Measurements from ENCODE around the gene MOCS2. TPM values are rescaled to one million over a fixed set of nuclear protein-coding genes. Genes with fewer than 3 reads are reported as not detected.

The MOCS2 gene
- total and polyA plus RNA-seq, 2 of the 8 experiments (the other 6 are each of a cell fraction or from before 2014, with no cell fraction given) = 6.7 to 16.1 TPM

DNA sequence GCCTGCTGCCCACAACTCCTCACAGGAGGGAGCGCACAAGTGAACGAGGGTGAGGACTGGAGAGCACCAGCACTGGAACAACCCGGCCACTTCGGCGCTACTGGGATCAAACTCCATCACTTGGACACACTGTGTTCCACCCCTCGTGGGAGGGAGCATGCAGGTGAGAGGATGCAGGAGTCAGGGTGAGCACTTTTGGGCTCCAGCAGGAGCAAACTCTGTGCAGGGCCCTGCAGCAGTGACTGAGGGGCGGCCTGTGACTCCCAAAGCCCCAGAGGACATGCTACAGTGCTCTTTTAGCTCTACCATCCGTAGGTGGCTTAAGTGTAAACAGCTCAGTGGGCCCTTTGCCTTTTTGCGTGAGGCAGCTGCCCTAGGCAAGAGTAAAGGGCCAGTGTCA is 4.4 kb upstream of the MOCS2 start:
- no peak overlapping the region for H4K8ac ChIP-seq (ENCODE audit: extremely low read depth, insufficient read depth, low read length)
- no peaks in the 10 kb centered on the region for H3K36me3 ChIP-seq (ENCODE audit: control insufficient read depth in 2 of 4, insufficient read depth in 4 of 4, low read length in 3 of 4)
- H2BK5ac ChIP-seq (ENCODE audit: low read depth, low read length) = no peak overlapping the region
- H4K20me1 ChIP-seq (replicated peaks in 1 of 2; ENCODE audit: control insufficient read depth in 1 of 2, insufficient read depth in 2 of 2, low read length in 2 of 2) = no peaks in the 10 kb centered on the region
- no peak overlapping the region for H3K27ac ChIP-seq (ENCODE audit: low read depth, low read length)
- H2BK120ac ChIP-seq (replicated peaks; ENCODE audit: low read depth, low read length) = no peak overlapping the region
- H3K18ac ChIP-seq (ENCODE audit: extremely low read depth, low read length) = no peak overlapping the region
- no peaks in the 10 kb centered on the region for H3K27me3 ChIP-seq (replicated peaks in 1 of 4; ENCODE audit: control insufficient read depth in 3 of 4, extremely low read depth in 1 of 4, insufficient read depth in 3 of 4, low read length in 3 of 4)
- no peak overlapping the region for H3K4me2 ChIP-seq (ENCODE audit: insufficient read depth in 1 of 2, low read depth in 2 of 2, low read length in 2 of 2)
- H2BK20ac ChIP-seq (ENCODE audit: low read length) = no peak overlapping the region
- no peak overlapping the region for H3K9ac ChIP-seq (replicated peaks in 1 of 4; ENCODE audit: extremely low read depth in 1 of 4, low read depth in 3 of 4, low read length in 3 of 4)
- H2AFZ ChIP-seq (ENCODE audit: low read length) = 0 out of 2 replicates have a peak overlapping the region, but pooled peaks have one; percentile 28
- FAIRE-seq (no peak), DNase-seq (ENCODE audit: low read depth in 1 of 2, low spot score in 2 of 2) (no peak)
- no peak overlapping the region for H3K4me3 ChIP-seq (ENCODE audit: extremely low read depth in 1 of 4, insufficient read depth in 2 of 4, low read depth in 3 of 4, low read length in 4 of 4)
- H3K23ac ChIP-seq (ENCODE audit: insufficient read length) = no peak overlapping the region
- no peak overlapping the region for H2BK15ac ChIP-seq (ENCODE audit: low read length)
- H3K9me3 ChIP-seq (ENCODE audit: insufficient read depth in 2 of 2, low read depth in 1 of 2, low read length in 1 of 2) = no peaks in the 10 kb centered on the region
- H3K79me1 ChIP-seq (ENCODE audit: low read depth, low read length) = no peaks in the 10 kb centered on the region; the same call in 1 of the 2 replicates
- peaks cover 0 to 5% (median 0%) of the 10 kb centered on the region in 4 experiments; a peak in 4 of 7 replicates for H3K4me1 ChIP-seq (replicated peaks in 1 of 4; ENCODE audit: control insufficient read depth in 3 of 4, insufficient read depth in 4 of 4, low read length in 3 of 4)
- no peak overlapping the region for H4K91ac ChIP-seq (replicated peaks; ENCODE audit: insufficient read length, low read length)
- no peaks in the 10 kb centered on the region for H3K79me2 ChIP-seq (ENCODE audit: control insufficient read depth in 1 of 2, insufficient read depth in 2 of 2, low read length in 2 of 2)
- no peak overlapping the region for H4K5ac ChIP-seq (ENCODE audit: insufficient read length, low read depth, low read length)
- no peak overlapping the region for H2AK5ac ChIP-seq (ENCODE audit: low read depth, low read length)
- no peak overlapping the region for H3K56ac ChIP-seq (replicated peaks; ENCODE audit: insufficient read length, low read depth, low read length)
- no peak overlapping the region for H3K4ac ChIP-seq (replicated peaks; ENCODE audit: insufficient read length, low read depth, low read length)
- CTCF ChIA-PET (ENCODE audit: partially characterized antibody) = interaction anchor here (0.7 to 2.9 kb wide), 5 partner anchors 9 to 170 kb away, joined by 3 to 25 read pairs (median 3); no protein-coding TSS in a partner anchor
- POLR2A ChIA-PET (ENCODE audit: partially characterized antibody) = no interaction called here
- H2BK12ac ChIP-seq (ENCODE audit: low read depth, low read length) = no peak overlapping the region
- WGBS, 2 experiments (ENCODE audit: extremely low coverage in 1 of 2, insufficient coverage in 1 of 2, insufficient read length in 1 of 2, insufficient replicate concordance in 2 of 2, low coverage in 1 of 2, low lambda C conversion rate in 2 of 2, missing lambda C conversion rate in 1 of 2) = 89% methylated on average over 9 of the region's 9 CpGs; no CpG with 5 or more reads in 1 of the 2 experiments
- no peak overlapping the region for H3K14ac ChIP-seq (ENCODE audit: insufficient read length)
- H3K23me2 ChIP-seq (ENCODE audit: low read depth, low read length) = peaks cover 6% of the 10 kb centered on the region; the same call in 1 of the 2 replicates
- TF ChIP-seq CREB1 (IDR thresholded peaks at IDR 0.05) = no peak
- no peak for TF ChIP-seq EP300 (IDR thresholded peaks at IDR 0.05; ENCODE audit: borderline replicate concordance in 1 of 2, low read depth in 2 of 2, low read length in 2 of 2)
- TF ChIP-seq, protein P1, sequence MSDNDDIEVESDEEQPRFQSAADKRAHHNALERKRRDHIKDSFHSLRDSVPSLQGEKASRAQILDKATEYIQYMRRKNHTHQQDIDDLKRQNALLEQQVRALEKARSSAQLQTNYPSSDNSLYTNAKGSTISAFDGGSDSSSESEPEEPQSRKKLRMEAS (IDR thresholded peaks at IDR 0.05) = no peak
- no peak for TF ChIP-seq SP2 (IDR thresholded peaks at IDR 0.05; ENCODE audit: low read length)
- TF ChIP-seq NRF1 (IDR thresholded peaks at IDR 0.05; ENCODE audit: low read depth, low read length) = no peak
- no peak for TF ChIP-seq YY1 (IDR thresholded peaks at IDR 0.05; ENCODE audit: low read depth, low read length)
- no peak for TF ChIP-seq SIX5 (IDR thresholded peaks at IDR 0.05; ENCODE audit: low read depth, low read length)
- TF ChIP-seq HDAC6 (IDR thresholded peaks at IDR 0.05; ENCODE audit: low read depth, low read length) = no peak
- TF ChIP-seq BCL11A (IDR thresholded peaks at IDR 0.05; ENCODE audit: low read depth in 2 of 2, low read length in 2 of 2) = no peak
- TF ChIP-seq GABPA (IDR thresholded peaks at IDR 0.05; ENCODE audit: borderline replicate concordance, insufficient read depth, low read length) = no peak
- TF ChIP-seq ASH2L (IDR thresholded peaks at IDR 0.05; ENCODE audit: low read length) = no peak
- TF ChIP-seq, protein P2, sequence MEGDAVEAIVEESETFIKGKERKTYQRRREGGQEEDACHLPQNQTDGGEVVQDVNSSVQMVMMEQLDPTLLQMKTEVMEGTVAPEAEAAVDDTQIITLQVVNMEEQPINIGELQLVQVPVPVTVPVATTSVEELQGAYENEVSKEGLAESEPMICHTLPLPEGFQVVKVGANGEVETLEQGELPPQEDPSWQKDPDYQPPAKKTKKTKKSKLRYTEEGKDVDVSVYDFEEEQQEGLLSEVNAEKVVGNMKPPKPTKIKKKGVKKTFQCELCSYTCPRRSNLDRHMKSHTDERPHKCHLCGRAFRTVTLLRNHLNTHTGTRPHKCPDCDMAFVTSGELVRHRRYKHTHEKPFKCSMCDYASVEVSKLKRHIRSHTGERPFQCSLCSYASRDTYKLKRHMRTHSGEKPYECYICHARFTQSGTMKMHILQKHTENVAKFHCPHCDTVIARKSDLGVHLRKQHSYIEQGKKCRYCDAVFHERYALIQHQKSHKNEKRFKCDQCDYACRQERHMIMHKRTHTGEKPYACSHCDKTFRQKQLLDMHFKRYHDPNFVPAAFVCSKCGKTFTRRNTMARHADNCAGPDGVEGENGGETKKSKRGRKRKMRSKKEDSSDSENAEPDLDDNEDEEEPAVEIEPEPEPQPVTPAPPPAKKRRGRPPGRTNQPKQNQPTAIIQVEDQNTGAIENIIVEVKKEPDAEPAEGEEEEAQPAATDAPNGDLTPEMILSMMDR (IDR thresholded peaks at IDR 0.05; ENCODE audit: control extremely low read depth in 1 of 3, insufficient read depth in 1 of 3, low read depth in 1 of 3, low read length in 3 of 3) = no peak
